MM.1S (cell line): Measurements from ENCODE around the gene ZNF782.

Experiments used
- CTCF ChIP-seq: fragments of 300-600 bp; sonication (generic); IDR thresholded peaks from 2 replicates; pipeline ENCODE4 v1.5.1; 2016; ENCODE audit warnings: antibody characterized with exemption, low read length, mixed read lengths
- EZH2 ChIP-seq: fragments of 300-600 bp; sonication (generic); optimal IDR thresholded peaks from 2 replicates; pipeline ENCODE3; 2017; ENCODE audit warnings: low read depth, mild to moderate bottlenecking, antibody characterized with exemption, low read length, mixed read lengths
- EZH2phosphoT487 ChIP-seq: fragments of 300-600 bp; sonication (generic); IDR thresholded peaks from 2 replicates; pipeline ENCODE4 v1.6.1; 2018; ENCODE audit warnings: antibody characterized with exemption, low read length

GRCh38 chr9:96874947-96875460 is 20.7 kb upstream of the ZNF782 start:
- TF ChIP-seq CTCF (no peak), EZH2phosphoT487 (no peak), EZH2 (no peak)
